ENCODE data around the gene KRTAP10-2.

GRCh38 chr21:44533121-44533890 lies 18.0 kb downstream of the KRTAP10-2 start:
- TF ChIP-seq MTA2 (IDR thresholded peaks at IDR 0.05; ENCODE audit: low read depth) (no peak), POLR2AphosphoS5 (IDR thresholded peaks at IDR 0.05; ENCODE audit: control insufficient read depth, insufficient read depth, low read depth, low read length) (no peak), ZNF431 (CRISPR knock-in tag; IDR thresholded peaks at IDR 0.05) (no peak), GABPB1 (CRISPR knock-in tag; IDR thresholded peaks at IDR 0.05) (no peak), EZH2 (IDR thresholded peaks at IDR 0.05; ENCODE audit: borderline replicate concordance, low read depth, low read length) (no peak), ZFP30 (CRISPR knock-in tag; IDR thresholded peaks at IDR 0.05; ENCODE audit: borderline replicate concordance) (no peak)

All from K562 (cell line).